ENCODE data around the gene MRPL19.
"Not testable (repeated sequence)": the region's sequence is repeated elsewhere in the genome, so short reads cannot be mapped to it uniquely, and the experiment has no call there.

MRPL19 gene

DNA sequence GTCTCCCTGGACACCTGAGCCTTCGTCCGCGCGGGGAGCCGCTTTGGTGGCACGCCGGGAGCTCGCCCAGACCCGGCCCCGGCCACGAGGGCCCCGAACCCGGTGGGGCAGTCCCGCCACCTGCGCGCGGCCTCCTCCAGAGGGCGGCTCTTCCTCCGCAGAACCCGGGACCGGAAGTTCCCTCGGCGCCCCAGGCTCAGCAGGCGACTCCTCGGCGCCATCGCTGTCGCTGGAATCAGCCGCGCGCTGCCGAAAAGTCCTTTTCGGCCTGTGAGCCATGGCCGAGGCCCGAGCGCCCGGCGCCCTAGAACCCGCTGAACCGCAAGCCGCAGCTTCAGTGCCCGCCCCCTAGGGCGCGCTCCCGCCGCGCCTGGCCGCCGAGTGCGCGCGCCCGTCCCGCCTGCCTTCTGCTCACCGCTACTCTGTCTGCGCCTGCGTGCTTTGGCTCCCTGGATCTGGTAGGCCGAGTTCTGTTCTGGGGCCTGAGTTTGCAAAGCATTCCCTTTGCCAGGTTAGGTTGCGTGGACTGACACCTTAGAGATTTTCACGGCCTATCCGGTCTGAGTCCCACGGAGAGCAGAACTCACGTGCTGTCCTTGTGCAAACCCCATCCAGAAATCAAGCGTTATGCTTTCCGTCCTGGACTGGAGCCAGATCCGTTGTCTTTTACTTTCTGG, 64.1 kb downstream of the MRPL19 start, which contains the start of gene GCFC2:
TSS of gene GCFC2 (minus strand) at position 339 of the 677 bp plus-strand sequence. CDS start at position 279, 60 bp downstream.
- DNase-seq (ENCODE audit: low read depth), result peak; percentile 46
- TF ChIP-seq, protein P1, sequence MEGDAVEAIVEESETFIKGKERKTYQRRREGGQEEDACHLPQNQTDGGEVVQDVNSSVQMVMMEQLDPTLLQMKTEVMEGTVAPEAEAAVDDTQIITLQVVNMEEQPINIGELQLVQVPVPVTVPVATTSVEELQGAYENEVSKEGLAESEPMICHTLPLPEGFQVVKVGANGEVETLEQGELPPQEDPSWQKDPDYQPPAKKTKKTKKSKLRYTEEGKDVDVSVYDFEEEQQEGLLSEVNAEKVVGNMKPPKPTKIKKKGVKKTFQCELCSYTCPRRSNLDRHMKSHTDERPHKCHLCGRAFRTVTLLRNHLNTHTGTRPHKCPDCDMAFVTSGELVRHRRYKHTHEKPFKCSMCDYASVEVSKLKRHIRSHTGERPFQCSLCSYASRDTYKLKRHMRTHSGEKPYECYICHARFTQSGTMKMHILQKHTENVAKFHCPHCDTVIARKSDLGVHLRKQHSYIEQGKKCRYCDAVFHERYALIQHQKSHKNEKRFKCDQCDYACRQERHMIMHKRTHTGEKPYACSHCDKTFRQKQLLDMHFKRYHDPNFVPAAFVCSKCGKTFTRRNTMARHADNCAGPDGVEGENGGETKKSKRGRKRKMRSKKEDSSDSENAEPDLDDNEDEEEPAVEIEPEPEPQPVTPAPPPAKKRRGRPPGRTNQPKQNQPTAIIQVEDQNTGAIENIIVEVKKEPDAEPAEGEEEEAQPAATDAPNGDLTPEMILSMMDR (IDR thresholded peaks at IDR 0.05; ENCODE audit: control insufficient read depth, insufficient read depth, low read depth, low read length, missing control alignments), result peak; percentile 39
- H3K4me3 ChIP-seq (ENCODE audit: control insufficient read depth, low read depth, low read length), result peak within 1 kb of the TSS; percentile 67

- DNase-seq (ENCODE audit: low read depth); H3K4me3 ChIP-seq (ENCODE audit: control insufficient read depth, low read depth, low read length): not testable (repeated sequence)
These were observed 65.0 kb downstream of the MRPL19 start for GRCh38 chr2:75711590-75711989.

GRCh38 chr2:75716406-75716805, 69.8 kb downstream of the MRPL19 start:
- TF ChIP-seq, protein P1 (IDR thresholded peaks at IDR 0.05; ENCODE audit: control insufficient read depth, insufficient read depth, low read depth, low read length, missing control alignments), result peak; percentile 8
- DNase-seq (ENCODE audit: low read depth), result no peak
- H3K4me3 ChIP-seq (ENCODE audit: control insufficient read depth, low read depth, low read length), result no peak overlapping the region

GRCh38 chr2:75719616-75720015, 73.0 kb downstream of the MRPL19 start:
- TF ChIP-seq, protein P1 (IDR thresholded peaks at IDR 0.05; ENCODE audit: control insufficient read depth, insufficient read depth, low read depth, low read length, missing control alignments), result no peak

DNA sequence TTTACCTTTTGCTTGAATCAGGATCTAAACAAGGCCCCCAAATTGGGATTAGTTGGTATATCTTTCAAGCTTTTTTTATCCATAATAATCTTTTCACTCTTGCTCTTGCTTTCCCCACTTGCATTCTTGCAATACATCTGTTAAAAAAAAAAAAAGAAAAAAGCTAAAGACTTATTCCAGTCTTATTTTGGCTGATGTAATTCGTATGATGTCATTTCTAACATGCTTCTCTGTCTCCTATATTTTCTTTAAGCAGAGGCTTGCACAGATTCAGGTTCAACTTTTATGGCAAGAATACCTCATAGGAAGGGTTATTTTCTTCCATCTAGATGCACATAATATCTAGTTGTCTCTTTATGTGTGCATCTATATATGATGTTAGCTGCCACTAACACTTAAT, 73.9 kb downstream of the MRPL19 start:
- no peak overlapping the region for H3K4me3 ChIP-seq (ENCODE audit: control insufficient read depth, low read depth, low read length)
- TF ChIP-seq, protein P1 (IDR thresholded peaks at IDR 0.05; ENCODE audit: control insufficient read depth, insufficient read depth, low read depth, low read length, missing control alignments), result no peak
- no peak for DNase-seq (ENCODE audit: low read depth)

More at GRCh38 chr2:75719616-75720015, 73.0 kb downstream of the MRPL19 start:
- DNase-seq (ENCODE audit: low read depth), result no peak
- no peak overlapping the region for H3K4me3 ChIP-seq (ENCODE audit: control insufficient read depth, low read depth, low read length)

DNA sequence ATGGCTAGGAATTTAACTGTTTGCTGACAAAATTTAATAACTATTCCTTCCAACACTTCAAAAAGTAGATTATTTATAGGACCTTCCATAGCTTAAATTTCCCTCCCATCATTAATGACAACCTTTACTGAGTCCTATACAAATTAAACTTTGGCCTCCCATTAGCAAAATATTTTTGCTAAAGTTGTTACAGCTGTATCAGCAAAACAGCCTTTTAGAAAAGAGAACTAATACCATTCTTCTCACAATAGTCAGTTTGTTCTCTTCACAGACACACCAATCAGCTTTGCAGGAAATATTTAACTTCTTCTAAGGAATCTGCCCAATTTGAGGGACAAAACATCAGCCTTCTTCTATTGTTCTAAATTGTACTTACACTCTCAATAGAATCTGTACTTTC, 76.1 kb downstream of the MRPL19 start:
- H3K4me3 ChIP-seq (ENCODE audit: control insufficient read depth, low read depth, low read length), result no peak overlapping the region
- no peak for DNase-seq (ENCODE audit: low read depth)
- TF ChIP-seq, protein P1 (IDR thresholded peaks at IDR 0.05; ENCODE audit: control insufficient read depth, insufficient read depth, low read depth, low read length, missing control alignments), result no peak

- DNase-seq (ENCODE audit: low read depth), result no peak
- no peak overlapping the region for H3K4me3 ChIP-seq (ENCODE audit: control insufficient read depth, low read depth, low read length)
- TF ChIP-seq, protein P1 (IDR thresholded peaks at IDR 0.05; ENCODE audit: control insufficient read depth, insufficient read depth, low read depth, low read length, missing control alignments), result no peak
These were observed 82.2 kb downstream of the MRPL19 start for GRCh38 chr2:75728614-75729419.

All from AG09309 (cell line).